K562 (cell line): Measurements from ENCODE around the gene RHOU. TPM values are rescaled to one million over a fixed set of nuclear protein-coding genes. Genes with fewer than 3 reads are reported as not detected.

ENCODE experiments used
- ATAC-seq: fragments of 200-7000 bp; cut with Tn5 transposase; 3 replicates; pipeline ENCODE4 v1.9.1; 2020; ENCODE audit warnings: moderate library complexity
- BruUV-seq: library from RNA; stranded (reverse); fragments of 400-500 nt; replicated peaks from 2 replicates; lab custom pipeline; 2021; lab: Mats Ljungman, UMichigan
- CTCF ChIA-PET: fragments of 300-600 bp; formaldehyde crosslinking; extraction: SDS; loops from one replicate; lab custom pipeline; 2021; ENCODE audit warnings: low intra/inter-chr PET ratio; lab: Yijun Ruan, JAX
- POLR2A ChIA-PET: fragments of 300-600, 350-650 bp; sonication (Branson Sonifier 250); formaldehyde crosslinking; extraction: SDS; loops from one replicate; lab custom pipeline; 2021; ENCODE audit warnings: antibody characterized with exemption, inconsistent platforms; lab: Yijun Ruan, JAX
- DNase-seq, 4 experiments: peaks; one replicate each; pipeline versions ENCODE4 v3.0.0 to v3.0.0-alpha.2; 2011 to 2018; ENCODE audit warnings: low spot score in 3 of 4, mixed read lengths in 3 of 4; ENCODE audit errors: extremely low read depth in 1 of 4
- FAIRE-seq: peaks from 2 replicates; lab custom pipeline; 2011; peaks lifted over from hg19 to GRCh38; lab: Jason Lieb, UNC
- H2AFZ ChIP-seq: 2 replicates; pipeline ENCODE4 v1.6.0; 2011; ENCODE audit warnings: low read depth, low read length, control low read depth, inconsistent platforms
- H3K27ac ChIP-seq: fragments of 200-600 bp; 3 replicates; pipeline ENCODE4 v1.8.0; 2011; ENCODE audit warnings: low read depth, mild to moderate bottlenecking, control low read depth, inconsistent platforms, low read length, moderate library complexity, mixed read lengths; ENCODE audit errors: extremely low read depth
- H3K27me3 ChIP-seq, 2 experiments: fragments of 300-600 bp in 1 of 2; 2 replicates in 1 of 2; 3 replicates in 1 of 2; pipeline versions ENCODE4 v1.6.0 to v1.8.0; 2011; ENCODE audit warnings: inconsistent platforms in 2 of 2, low read length in 2 of 2, mild to moderate bottlenecking in 1 of 2, mixed read lengths in 1 of 2, moderate library complexity in 1 of 2; ENCODE audit not compliant: control insufficient read depth in 2 of 2, insufficient read depth in 2 of 2
- H3K36me3 ChIP-seq: fragments of 300-600 bp; 3 replicates; pipeline ENCODE4 v1.8.0; 2011; ENCODE audit warnings: mild to moderate bottlenecking, low read length, inconsistent platforms; ENCODE audit not compliant: control insufficient read depth, insufficient read depth
- H3K4me1 ChIP-seq, 2 experiments: fragments of 200-600 bp in 1 of 2; replicated peaks in 1 of 2; 2 replicates in 1 of 2; 3 replicates in 1 of 2; pipeline versions ENCODE4 v1.5.1 to v1.8.0; 2011; ENCODE audit warnings: inconsistent platforms in 2 of 2, low read length in 2 of 2, mild to moderate bottlenecking in 1 of 2, mixed read lengths in 1 of 2, moderate library complexity in 1 of 2; ENCODE audit not compliant: control insufficient read depth in 2 of 2, insufficient read depth in 2 of 2
- H3K4me2 ChIP-seq: 2 replicates; pipeline ENCODE4 v1.6.1; 2011; ENCODE audit warnings: low read length, control low read depth, inconsistent platforms, mixed read lengths; ENCODE audit not compliant: insufficient read depth
- H3K4me3 ChIP-seq: fragments of 200-600 bp; sonication (generic), shearing (Covaris generic); 2 replicates; pipeline ENCODE4 v1.5.1; 2016; ENCODE audit warnings: control low read depth, inconsistent platforms
- H3K79me2 ChIP-seq: fragments of 200-600 bp; 3 replicates; pipeline ENCODE4 v1.8.0; 2011; ENCODE audit warnings: low read length, inconsistent platforms; ENCODE audit not compliant: control insufficient read depth, insufficient read depth
- H3K9ac ChIP-seq, 2 experiments: 2 replicates each; pipeline versions ENCODE4 v1.6.0 to v1.6.1; 2011; ENCODE audit warnings: low read depth in 2 of 2, low read length in 2 of 2, control low read depth in 1 of 2, inconsistent platforms in 1 of 2, mild to moderate bottlenecking in 1 of 2, mixed read lengths in 1 of 2; ENCODE audit not compliant: insufficient read depth in 1 of 2
- H3K9me1 ChIP-seq: one replicate; pipeline ENCODE4 v1.6.0; 2011; ENCODE audit warnings: inconsistent platforms, mild to moderate bottlenecking, low read length, moderate library complexity; ENCODE audit not compliant: control insufficient read depth, insufficient read depth
- H3K9me3 ChIP-seq: replicated peaks from 2 replicates; pipeline ENCODE4 v1.5.1; 2011; ENCODE audit warnings: low read depth, low read length, inconsistent platforms; ENCODE audit not compliant: control insufficient read depth, insufficient read depth
- H4K20me1 ChIP-seq: replicated peaks from 2 replicates; pipeline ENCODE4 v1.6.1; 2011; ENCODE audit warnings: low read length, inconsistent platforms, mixed read lengths; ENCODE audit not compliant: control insufficient read depth, insufficient read depth
- CBX1 ChIP-seq: sonication (generic); IDR thresholded peaks from 2 replicates; pipeline ENCODE4 v1.6.1; 2016; ENCODE audit warnings: antibody characterized with exemption, low read depth, mild to moderate bottlenecking
- DMBX1 ChIP-seq: fragments of 250-450 bp; sonication (Bioruptor Pico); IDR thresholded peaks from 2 replicates; pipeline ENCODE4 v1.8.0; 2022; ENCODE audit warnings: inconsistent platforms, mild to moderate bottlenecking, moderate library complexity, borderline replicate concordance
- E4F1 ChIP-seq: fragments of 250-450 bp; sonication (Bioruptor Pico); IDR thresholded peaks from 2 replicates; pipeline ENCODE4 v1.5.0; 2021; ENCODE audit warnings: mild to moderate bottlenecking, borderline replicate concordance
- KAT2B ChIP-seq: IDR thresholded peaks from one replicate; pipeline ENCODE4 v1.6.1; 2012; ENCODE audit warnings: low read depth, mild to moderate bottlenecking, control low read depth, inconsistent platforms, low read length, moderate library complexity
- MEF2D ChIP-seq: conservative IDR thresholded peaks from 2 replicates; pipeline ENCODE4 v1.6.1; 2016; ENCODE audit warnings: low read depth, missing genetic modification characterization, missing compliant biosample characterization
- PCBP2 ChIP-seq: fragments of 200-400 bp; formaldehyde crosslinking; IDR thresholded peaks from 2 replicates; pipeline ENCODE4 v1.6.1; 2018; ENCODE audit warnings: low read length, low read depth, mild to moderate bottlenecking, moderate library complexity; ENCODE audit not compliant: poor library complexity, severe bottlenecking
- SPI1 ChIP-seq: IDR thresholded peaks from 2 replicates; pipeline ENCODE4 v1.6.1; 2011; ENCODE audit warnings: low read depth, low read length, control low read depth, borderline replicate concordance
- STAG1 ChIP-seq: sonication (generic); formaldehyde crosslinking; IDR thresholded peaks from 2 replicates; pipeline ENCODE4 v1.5.0; 2020; ENCODE audit warnings: missing genetic modification reagents, borderline replicate concordance
- TFAP4 ChIP-seq: sonication (generic); formaldehyde crosslinking; IDR thresholded peaks from 2 replicates; pipeline ENCODE4 v1.8.0; 2022; ENCODE audit warnings: missing genetic modification reagents, mild to moderate bottlenecking, moderate library complexity, borderline replicate concordance
- ZNF253 ChIP-seq: fragments of 250-450 bp; sonication (Bioruptor Pico); conservative IDR thresholded peaks from 2 replicates; pipeline ENCODE4 v1.6.1; 2021; ENCODE audit warnings: mild to moderate bottlenecking
- ZNF445 ChIP-seq: fragments of 250-450 bp; sonication (Bioruptor Pico); IDR thresholded peaks from 2 replicates; pipeline ENCODE4 v1.4.0; 2020; ENCODE audit warnings: low read depth, mild to moderate bottlenecking, moderate library complexity
- ZNF589 ChIP-seq: fragments of 200-800 bp; sonication (Bioruptor generic); IDR thresholded peaks from 2 replicates; pipeline ENCODE4 v1.6.1; 2016; ENCODE audit warnings: low read depth, missing genetic modification characterization, missing compliant biosample characterization
- ZNF639 ChIP-seq, 2 experiments: fragments of 200-800 bp in 1 of 2; sonication (Bioruptor generic) in 1 of 2; sonication (generic) in 1 of 2; formaldehyde crosslinking in 1 of 2; IDR thresholded peaks in 1 of 2; conservative IDR thresholded peaks in 1 of 2; 2 replicates each; pipeline versions ENCODE4 v1.5.0 to v1.6.1; 2016 to 2020; ENCODE audit warnings: missing compliant biosample characterization in 1 of 2, missing genetic modification characterization in 1 of 2, missing genetic modification reagents in 1 of 2
- WGBS: fragments of 100-300 bp; shearing (Covaris generic); methylation state at CpG from one replicate; pipeline ENCODE4 v1.1.6; 2016; ENCODE audit warnings: low coverage, mixed read lengths; ENCODE audit not compliant: insufficient coverage; ENCODE audit errors: missing lambda C conversion rate; 5-methylcytosine and 5-hydroxymethylcytosine counted together
- in situ Hi-C: fragments of 300-500 bp; cut with MboI; formaldehyde crosslinking; loops from 4 replicates; pipeline ENCODE4 v1.15.0; 2018; ENCODE audit warnings: inconsistent platforms, mixed read lengths
- intact Hi-C: fragments of 100-400 bp; cut with micrococcal nuclease; formaldehyde crosslinking; loops from 2 replicates; pipeline ENCODE4 v1.14.2; 2022
- polyA plus RNA-seq, 8 experiments: library from polyadenylated mRNA; depleted of rRNA in 4 of 8; stranded (reverse) in 5 of 8; unstranded in 3 of 8; fragments of >200 nt; fragmentation: Nextera tagmentation in 2 of 8; fragmentation: Illumina TruSeq in 1 of 8; extraction: Ambion mirVana in 2 of 8; extraction: Trizol in 1 of 8; gene quantifications; 2 replicates each; pipeline versions ENCODE4 v1.2.1 to v1.2.3, GENCODE V29; 2011 to 2014; ENCODE audit warnings: inconsistent platforms in 1 of 8, missing spikeins in 1 of 8
- total RNA-seq, 7 experiments: library from RNA; depleted of rRNA in 6 of 7; stranded (reverse); fragments of >200 nt in 6 of 7; fragmentation: Illumina TruSeq in 2 of 7; extraction: Trizol in 2 of 7; gene quantifications; 2 replicates each; pipeline versions ENCODE4 v1.2.1 to v1.2.3, GENCODE V29; 2011 to 2021; ENCODE audit warnings: low replicate concordance in 1 of 7

Gene RHOU
- total and polyA plus RNA-seq, 9 of the 15 experiments (the other 6 are each of a cell fraction or from before 2014, with no cell fraction given) = 0.07 TPM; not detected in 8

GRCh38 chr1:228748431-228748830, 13.2 kb downstream of the RHOU start (continued):
- TF ChIP-seq E4F1 (CRISPR knock-in tag) = no peak
- no peak for TF ChIP-seq PCBP2
- TF ChIP-seq ZNF639 (CRISPR knock-in tag; conservative IDR thresholded peaks at IDR 0.05 in 1 of 2, IDR thresholded peaks at IDR 0.05 in 1 of 2) = no peak
- TF ChIP-seq ZNF445 (CRISPR knock-in tag) = no peak
- no peak for TF ChIP-seq CBX1

GRCh38 chr1:228749765-228750164, 14.5 kb downstream of the RHOU start:
- H3K4me1 ChIP-seq = no peaks in the 10 kb centered on the region
- no peak overlapping the region for H3K4me3 ChIP-seq
- H2AFZ ChIP-seq = no peak overlapping the region
- ChIA-PET POLR2A (no interaction called here), CTCF (no interaction called here)
- DNase-seq (no peak), FAIRE-seq (no peak), ATAC-seq (no peak)
- no peaks in the 10 kb centered on the region for H3K9me1 ChIP-seq
- in situ Hi-C loops (no loop called here), intact Hi-C loops (no loop called here)
- no peak overlapping the region for H3K4me2 ChIP-seq
- WGBS = 5% methylated on average over 2 of the region's 2 CpGs
- H3K27me3 ChIP-seq = peaks cover 3 to 7% of the 10 kb centered on the region in 2 experiments; a peak in 3 of 5 replicates
- H3K27ac ChIP-seq = no peak overlapping the region
- H3K79me2 ChIP-seq = no peaks in the 10 kb centered on the region
- no peaks in the 10 kb centered on the region for H4K20me1 ChIP-seq
- H3K36me3 ChIP-seq = no peaks in the 10 kb centered on the region
- no peak overlapping the region for H3K9ac ChIP-seq
- no TSS peak for BruUV-seq
- H3K9me3 ChIP-seq = no peaks in the 10 kb centered on the region
- TF ChIP-seq ZNF589 (CRISPR knock-in tag) (no peak), SPI1 (no peak), TFAP4 (CRISPR knock-in tag) (no peak), KAT2B (no peak), ZNF253 (CRISPR knock-in tag) (no peak), MEF2D (no peak), STAG1 (CRISPR knock-in tag) (no peak), DMBX1 (CRISPR knock-in tag) (no peak)
